Endothelial cell of umbilical vein (primary cell): ENCODE results near the gene IL10. TPM values are rescaled to one million over a fixed set of nuclear protein-coding genes. Genes with fewer than 3 reads are reported as not detected.

Experiments used
- BruUV-seq: library from RNA; stranded (reverse); fragments of 400-500 nt; replicated peaks from 2 replicates; lab custom pipeline; 2021; lab: Mats Ljungman, UMichigan
- CTCF ChIA-PET: fragments of 300-600, 350-600 bp; sonication (Branson Sonifier 250); formaldehyde crosslinking; loops from one replicate; lab custom pipeline; 2021; ENCODE audit warnings: antibody characterized with exemption, inconsistent platforms; lab: Charles Lee
- POLR2A ChIA-PET: fragments of 300-600, 350-600 bp; sonication (Branson Sonifier 250); formaldehyde crosslinking; loops from one replicate; lab custom pipeline; 2021; ENCODE audit warnings: antibody characterized with exemption, inconsistent platforms; lab: Charles Lee
- DNase-seq: peaks from one replicate; pipeline ENCODE4 v3.0.0-alpha.2; 2011; ENCODE audit warnings: low read depth, low spot score
- FAIRE-seq: peaks from 2 replicates; lab custom pipeline; 2011; peaks lifted over from hg19 to GRCh38; lab: Jason Lieb, UNC
- H2AFZ ChIP-seq: 2 replicates; pipeline ENCODE4 v1.6.0; 2012; ENCODE audit warnings: low read depth, low read length, control low read depth, inconsistent platforms
- H3K27ac ChIP-seq: 2 replicates; pipeline ENCODE4 v1.5.1; 2011; ENCODE audit warnings: low read depth, mild to moderate bottlenecking, control low read depth, low read length, moderate library complexity; ENCODE audit not compliant: insufficient read depth
- H3K27me3 ChIP-seq, 2 experiments: 2 replicates each; pipeline versions ENCODE4 v1.6.0 to v1.6.1; 2011; ENCODE audit warnings: low read length in 2 of 2, mixed read lengths in 1 of 2; ENCODE audit not compliant: control insufficient read depth in 2 of 2, insufficient read depth in 2 of 2
- H3K36me3 ChIP-seq, 2 experiments: 2 replicates in 1 of 2; 3 replicates in 1 of 2; pipeline ENCODE4 v1.5.1; 2011; ENCODE audit warnings: low read length in 2 of 2, mild to moderate bottlenecking in 1 of 2, moderate library complexity in 1 of 2; ENCODE audit not compliant: control insufficient read depth in 2 of 2, insufficient read depth in 2 of 2; ENCODE audit errors: extremely low read depth in 1 of 2
- H3K4me1 ChIP-seq: 3 replicates; pipeline ENCODE4 v1.5.1; 2011; ENCODE audit warnings: mild to moderate bottlenecking, low read length; ENCODE audit not compliant: control insufficient read depth, insufficient read depth; ENCODE audit errors: extremely low read depth
- H3K4me2 ChIP-seq: 2 replicates; pipeline ENCODE4 v1.6.1; 2011; ENCODE audit warnings: low read length, control low read depth, mixed read lengths; ENCODE audit not compliant: insufficient read depth
- H3K4me3 ChIP-seq, 3 experiments: fragments of 200-600 bp in 1 of 3; sonication (generic), shearing (Covaris generic) in 1 of 3; replicated peaks in 1 of 3; 2 replicates each; pipeline ENCODE4 v1.5.1; 2011 to 2016; ENCODE audit warnings: control low read depth in 3 of 3, low read length in 3 of 3, mild to moderate bottlenecking in 2 of 3, inconsistent platforms in 1 of 3, low read depth in 1 of 3, moderate library complexity in 1 of 3; ENCODE audit not compliant: insufficient read depth in 1 of 3
- H3K79me2 ChIP-seq: 2 replicates; pipeline ENCODE4 v1.6.0; 2012; ENCODE audit warnings: low read length, inconsistent platforms; ENCODE audit not compliant: control insufficient read depth, insufficient read depth
- H3K9ac ChIP-seq: replicated peaks from 2 replicates; pipeline ENCODE3; 2011; ENCODE audit warnings: low read length, control low read depth; ENCODE audit not compliant: insufficient read depth; ENCODE audit errors: extremely low read depth
- H3K9me1 ChIP-seq: replicated peaks from 3 replicates; pipeline ENCODE4 v1.6.0; 2011; ENCODE audit warnings: mild to moderate bottlenecking, low read length; ENCODE audit not compliant: control insufficient read depth, insufficient read depth; ENCODE audit errors: extremely low read depth
- H3K9me3 ChIP-seq: replicated peaks from 2 replicates; pipeline ENCODE4 v1.5.1; 2012; ENCODE audit warnings: low read length, inconsistent platforms; ENCODE audit not compliant: control insufficient read depth, insufficient read depth
- H4K20me1 ChIP-seq: replicated peaks from 2 replicates; pipeline ENCODE3; 2011; ENCODE audit warnings: mild to moderate bottlenecking, low read length; ENCODE audit not compliant: control insufficient read depth, insufficient read depth; ENCODE audit errors: extremely low read depth
- GATA2 ChIP-seq: IDR thresholded peaks from 2 replicates; pipeline ENCODE4 v1.7.0; 2011; ENCODE audit warnings: low read depth, mild to moderate bottlenecking, moderate library complexity, mixed read lengths, low read length; ENCODE audit not compliant: insufficient read length, insufficient read depth
- MYC ChIP-seq: IDR thresholded peaks from one replicate; pipeline ENCODE4 v1.6.1; 2011; ENCODE audit warnings: mild to moderate bottlenecking, low read depth, low read length
- dilution Hi-C: fragments of 300-500 bp; cut with MboI; formaldehyde crosslinking; loops from one replicate; pipeline ENCODE4 v1.15.0; 2019; ENCODE audit warnings: low sequenced_read_pairs; ENCODE audit not compliant: extremely low pct_ligation_motif_present
- intact Hi-C: fragments of 100-400 bp; cut with micrococcal nuclease; formaldehyde crosslinking; loops from one replicate; pipeline ENCODE4 v1.10.0; 2022
- polyA plus RNA-seq, 4 experiments: library from polyadenylated mRNA; depleted of rRNA in 3 of 4; stranded (reverse) in 3 of 4; unstranded in 1 of 4; fragments of >200 nt; gene quantifications; 2 replicates each; pipeline versions ENCODE4 v1.2.1 to v1.2.3, GENCODE V29; 2011 to 2012; ENCODE audit warnings: missing spikeins in 1 of 4
- total RNA-seq: library from RNA; stranded (reverse); gene quantifications from 2 replicates; pipeline ENCODE4 v1.2.3, GENCODE V29; 2021
- TF ChIP-seq, protein P1 (sequence below), 2 donors: IDR thresholded peaks; 1 replicate in 1 of 2; 2 replicates in 1 of 2; pipeline ENCODE4 v1.5.1; 2011; ENCODE audit warnings: low read length in 2 of 2, mild to moderate bottlenecking in 2 of 2, moderate library complexity in 2 of 2, control low read depth in 1 of 2, inconsistent platforms in 1 of 2, low read depth in 1 of 2; ENCODE audit not compliant: insufficient read depth in 1 of 2; ENCODE audit errors: extremely low read depth in 1 of 2

The IL10 gene
- total and polyA plus RNA-seq, 2 donors (not counting 3 experiments of a cell fraction or from before 2014, with no cell fraction given), result not detected

DNA sequence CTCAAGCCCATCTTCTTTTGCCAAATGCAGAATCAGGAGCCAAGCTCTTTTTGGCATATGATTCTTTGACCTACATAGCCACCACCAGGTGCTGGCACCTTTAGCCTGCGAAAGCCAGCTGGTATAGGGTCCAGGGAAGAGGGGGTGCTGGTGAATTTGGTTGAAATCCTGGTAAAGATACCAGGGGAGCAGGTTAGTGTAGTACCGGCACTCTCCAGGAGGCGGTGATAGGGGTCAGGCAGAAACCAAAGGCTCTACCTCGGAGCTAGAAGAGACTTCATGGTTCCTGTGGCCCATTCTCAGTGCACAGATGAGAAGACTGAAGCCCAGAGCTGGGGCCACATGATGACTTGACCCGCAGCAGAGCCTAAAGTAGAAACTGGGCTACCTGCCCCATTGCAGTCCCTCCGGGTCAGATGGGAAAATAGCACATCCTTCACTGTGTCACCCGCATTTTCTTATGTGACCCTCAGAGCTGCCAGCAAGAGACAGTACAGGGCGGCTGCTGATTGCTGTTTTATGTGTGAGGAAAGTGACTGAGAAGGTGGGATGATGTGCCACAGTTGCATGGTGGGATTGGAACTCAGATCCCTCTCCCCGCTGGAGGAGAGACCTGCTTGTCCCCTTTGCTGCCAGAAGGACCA, 37.7 kb downstream of the IL10 start:
- FAIRE-seq (peak; percentile 24), DNase-seq (peak; percentile 26)
- H4K20me1 ChIP-seq, result no peaks in the 10 kb centered on the region
- intact Hi-C loops, result loop anchor here (1.0 to 5.0 kb wide), 2 partner anchors 178 to 763 kb away; partner anchors contain the start of gene CR1
- dilution Hi-C loops, result no loop called here
- no peaks in the 10 kb centered on the region for H3K9me3 ChIP-seq
- TF ChIP-seq, protein P1, sequence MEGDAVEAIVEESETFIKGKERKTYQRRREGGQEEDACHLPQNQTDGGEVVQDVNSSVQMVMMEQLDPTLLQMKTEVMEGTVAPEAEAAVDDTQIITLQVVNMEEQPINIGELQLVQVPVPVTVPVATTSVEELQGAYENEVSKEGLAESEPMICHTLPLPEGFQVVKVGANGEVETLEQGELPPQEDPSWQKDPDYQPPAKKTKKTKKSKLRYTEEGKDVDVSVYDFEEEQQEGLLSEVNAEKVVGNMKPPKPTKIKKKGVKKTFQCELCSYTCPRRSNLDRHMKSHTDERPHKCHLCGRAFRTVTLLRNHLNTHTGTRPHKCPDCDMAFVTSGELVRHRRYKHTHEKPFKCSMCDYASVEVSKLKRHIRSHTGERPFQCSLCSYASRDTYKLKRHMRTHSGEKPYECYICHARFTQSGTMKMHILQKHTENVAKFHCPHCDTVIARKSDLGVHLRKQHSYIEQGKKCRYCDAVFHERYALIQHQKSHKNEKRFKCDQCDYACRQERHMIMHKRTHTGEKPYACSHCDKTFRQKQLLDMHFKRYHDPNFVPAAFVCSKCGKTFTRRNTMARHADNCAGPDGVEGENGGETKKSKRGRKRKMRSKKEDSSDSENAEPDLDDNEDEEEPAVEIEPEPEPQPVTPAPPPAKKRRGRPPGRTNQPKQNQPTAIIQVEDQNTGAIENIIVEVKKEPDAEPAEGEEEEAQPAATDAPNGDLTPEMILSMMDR (IDR thresholded peaks at IDR 0.05; ENCODE audit: extremely low read depth in 1 of 2, insufficient read depth in 1 of 2, low read depth in 1 of 2, low read length in 2 of 2), result peak; percentile 59 to 60
- TF ChIP-seq GATA2, result no peak
- H2AFZ ChIP-seq, result no peak overlapping the region
- no peaks in the 10 kb centered on the region for H3K9me1 ChIP-seq
- H3K27me3 ChIP-seq, result no peaks in the 10 kb centered on the region
- H3K4me1 ChIP-seq, result peaks cover 13% of the 10 kb centered on the region
- no peak overlapping the region for H3K9ac ChIP-seq
- no peak overlapping the region for H3K4me2 ChIP-seq
- no peak overlapping the region for H3K4me3 ChIP-seq
- peaks cover 2 to 30% of the 10 kb centered on the region in 2 experiments for H3K36me3 ChIP-seq
- H3K79me2 ChIP-seq, result no peaks in the 10 kb centered on the region
- no TSS peak for BruUV-seq
- CTCF ChIA-PET, result interaction anchor here (0.5 to 3.3 kb wide), 22 partner anchors 9 to 765 kb away, joined by 3 to 58 read pairs (median 4); no protein-coding TSS in a partner anchor
- no peak overlapping the region for H3K27ac ChIP-seq
- POLR2A ChIA-PET, result no interaction called here

DNA sequence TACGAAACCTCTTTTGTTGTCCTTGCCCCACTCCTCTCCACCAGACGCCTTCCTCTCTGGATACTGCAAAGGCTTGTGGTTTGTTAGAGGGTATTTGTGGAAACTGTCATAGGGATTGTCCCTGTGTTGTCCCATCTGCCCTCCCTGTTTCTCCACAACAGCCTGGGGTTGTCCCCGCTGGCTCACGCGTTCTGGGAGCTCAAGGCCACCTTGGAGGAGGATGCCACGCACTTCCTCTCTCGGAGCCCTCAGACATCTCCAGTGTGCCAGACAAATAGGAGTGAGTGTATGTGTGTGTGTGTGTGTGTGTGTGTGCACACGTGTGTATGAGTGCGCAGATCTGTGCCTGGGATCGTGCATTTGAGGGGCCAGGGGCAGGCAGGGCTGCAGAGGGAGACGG, 39.3 kb downstream of the IL10 start:
- peaks cover 13% of the 10 kb centered on the region for H3K4me1 ChIP-seq
- no peaks in the 10 kb centered on the region for H3K27me3 ChIP-seq
- no peak overlapping the region for H3K9ac ChIP-seq
- FAIRE-seq, result no peak
- TF ChIP-seq MYC, result no peak
- peaks cover 2 to 34% of the 10 kb centered on the region in 2 experiments for H3K36me3 ChIP-seq
- H3K9me1 ChIP-seq, result no peaks in the 10 kb centered on the region
- DNase-seq, result no peak
- no TSS peak for BruUV-seq
- H3K9me3 ChIP-seq, result no peaks in the 10 kb centered on the region
- ChIA-PET CTCF (interaction anchor here (0.7 to 2.9 kb wide), 3 partner anchors 10 to 180 kb away, joined by 3 to 58 read pairs (median 7); no protein-coding TSS in a partner anchor), POLR2A (no interaction called here)
- H3K79me2 ChIP-seq, result no peaks in the 10 kb centered on the region
- no peak overlapping the region for H3K4me3 ChIP-seq
- dilution Hi-C loops (no loop called here), intact Hi-C loops (loop anchor here (5.0 kb wide), 1 partner anchor 764 kb away; the partner anchor contains the start of gene CR1)
- no peak overlapping the region for H3K4me2 ChIP-seq
- peaks cover 2% of the 10 kb centered on the region for H4K20me1 ChIP-seq
- no peak overlapping the region for H2AFZ ChIP-seq
- H3K27ac ChIP-seq, result no peak overlapping the region
